Stimulated activated CD4-positive, alpha-beta T cell treated with anti-CD3 and anti-CD28 coated beads, Interleukin-4, amount 100 ng/mL, for 4 hours (primary cell): Measurements from ENCODE around the gene ATP6V1F.

Experiments used
- DNase-seq, 2 experiments: peaks; one replicate each; pipeline ENCODE4 v3.0.0-alpha.2; 2020

Gene ATP6V1F

DNA sequence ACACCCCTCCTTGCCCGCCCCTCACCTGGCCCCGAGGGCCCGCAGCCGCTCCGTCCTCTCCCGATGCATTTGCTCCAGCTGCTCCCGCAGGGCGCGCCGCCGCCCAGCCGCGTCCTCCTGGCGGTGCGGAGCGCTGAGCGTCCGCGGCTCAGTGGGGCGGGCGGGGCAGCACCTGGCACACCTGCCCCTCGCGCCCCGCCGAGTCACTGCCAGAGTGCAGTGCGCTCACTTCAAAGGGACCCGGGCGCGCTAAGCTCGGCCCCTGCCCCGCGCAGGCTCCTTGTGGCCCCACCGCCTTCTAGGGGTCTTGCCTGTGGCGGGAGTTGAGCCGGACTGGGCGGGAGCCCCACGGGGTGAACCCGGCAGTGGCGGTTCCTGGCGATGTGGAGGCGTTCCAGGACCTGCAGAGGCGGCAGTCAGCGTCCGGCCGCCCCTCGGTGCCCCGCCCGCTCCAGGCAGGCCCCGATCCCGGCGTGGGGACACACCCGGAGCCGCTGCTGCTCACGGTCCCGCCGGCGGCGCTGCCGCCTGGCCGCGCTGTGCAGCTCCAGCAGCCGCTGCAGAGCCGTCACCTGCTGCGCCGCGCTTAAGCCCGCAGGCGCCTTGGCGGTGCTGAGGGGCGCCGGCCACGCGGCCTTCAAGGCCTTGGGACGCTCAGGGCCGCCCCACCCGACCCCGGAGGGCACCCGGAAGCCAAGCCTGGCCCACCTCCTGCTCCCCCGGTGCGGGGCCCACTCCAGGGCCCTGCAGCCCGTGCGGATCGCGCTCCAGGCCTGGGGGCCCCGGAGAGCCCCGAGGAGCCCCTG lies 6.7 kb downstream of the ATP6V1F start:
- peak; percentile 18 to 39 for DNase-seq

DNA sequence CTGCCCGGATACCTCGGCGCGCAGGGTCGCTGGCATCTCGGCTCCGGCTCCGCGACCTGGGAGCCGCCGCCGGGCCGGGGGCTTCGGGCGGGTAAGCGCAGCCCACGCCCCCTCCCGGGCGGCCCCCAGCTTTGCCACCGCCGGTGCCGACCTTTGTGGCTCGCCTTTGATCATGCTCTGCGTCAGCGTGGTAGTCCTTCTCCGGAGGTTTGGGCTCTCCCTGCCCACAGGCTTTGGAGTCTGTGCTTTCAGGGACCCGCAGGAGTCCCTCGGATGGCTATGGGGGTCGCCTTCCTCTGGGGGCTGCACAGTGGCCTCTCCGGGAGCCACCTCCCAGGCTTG lies 7.3 kb downstream of the ATP6V1F start:
- peak in 1 of 2 experiments; percentile 20 for DNase-seq

DNA sequence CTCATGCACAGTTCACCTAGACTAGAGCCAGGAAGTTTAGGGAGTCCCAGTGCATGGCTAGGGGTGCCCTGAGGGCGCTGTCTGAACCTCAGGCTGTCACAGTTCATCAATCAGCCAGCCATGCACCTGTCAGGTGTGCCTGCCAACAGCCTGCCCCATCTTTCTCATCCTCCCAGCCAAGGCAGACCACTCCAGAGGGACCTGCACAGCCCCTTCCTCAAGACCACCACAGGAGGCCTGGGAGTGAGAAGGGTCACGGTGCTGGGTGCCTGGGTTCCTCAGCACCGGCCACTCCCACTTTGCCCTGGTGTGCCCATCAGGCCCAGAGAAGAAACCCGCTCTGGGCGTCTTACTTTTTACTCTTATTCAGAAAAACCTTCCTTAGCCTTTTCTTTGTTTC lies 8.4 kb downstream of the ATP6V1F start:
- no peak for DNase-seq

DNA sequence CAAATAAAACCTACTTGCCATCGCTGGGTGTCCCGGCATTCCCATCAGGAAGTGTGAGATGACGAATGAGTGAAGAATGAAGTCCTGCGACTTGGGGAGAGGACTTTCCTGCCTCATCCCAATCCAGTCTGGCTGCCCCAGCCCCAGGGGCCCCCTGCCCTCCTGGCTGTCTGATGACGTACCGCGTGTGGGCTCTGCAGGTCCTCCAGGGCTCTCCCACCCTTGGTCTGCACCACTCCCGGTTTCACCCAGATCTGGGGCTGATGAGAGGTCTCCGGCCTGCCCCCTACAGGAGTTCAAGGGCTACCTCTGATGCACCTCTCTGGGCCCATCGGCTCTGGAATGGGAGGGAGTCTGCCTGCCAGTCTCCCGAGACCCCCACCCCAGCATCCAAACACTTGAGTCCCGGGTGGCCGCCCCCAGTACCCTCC lies 9.8 kb downstream of the ATP6V1F start:
- no peak for DNase-seq

DNA sequence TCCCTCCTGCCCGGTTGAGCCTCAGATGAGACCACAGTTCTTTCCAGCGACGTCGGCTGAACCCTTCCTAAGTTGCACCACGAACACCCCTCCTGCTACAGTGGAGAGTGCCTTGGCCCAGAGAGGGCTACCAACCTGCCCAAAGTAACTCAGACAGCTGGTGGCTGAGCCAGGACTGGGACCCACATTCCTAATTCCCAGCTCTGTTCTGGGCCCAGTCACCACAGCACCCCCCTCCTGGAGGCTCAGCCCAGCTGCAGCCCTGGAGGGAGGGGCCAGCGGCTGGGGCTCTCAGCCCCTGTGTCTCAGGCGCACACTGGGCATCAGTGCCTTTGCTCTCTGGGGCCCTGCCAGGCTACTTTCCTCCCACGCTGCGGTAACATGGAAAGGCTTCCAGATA lies 10.6 kb downstream of the ATP6V1F start:
- DNase-seq = no peak

DNA sequence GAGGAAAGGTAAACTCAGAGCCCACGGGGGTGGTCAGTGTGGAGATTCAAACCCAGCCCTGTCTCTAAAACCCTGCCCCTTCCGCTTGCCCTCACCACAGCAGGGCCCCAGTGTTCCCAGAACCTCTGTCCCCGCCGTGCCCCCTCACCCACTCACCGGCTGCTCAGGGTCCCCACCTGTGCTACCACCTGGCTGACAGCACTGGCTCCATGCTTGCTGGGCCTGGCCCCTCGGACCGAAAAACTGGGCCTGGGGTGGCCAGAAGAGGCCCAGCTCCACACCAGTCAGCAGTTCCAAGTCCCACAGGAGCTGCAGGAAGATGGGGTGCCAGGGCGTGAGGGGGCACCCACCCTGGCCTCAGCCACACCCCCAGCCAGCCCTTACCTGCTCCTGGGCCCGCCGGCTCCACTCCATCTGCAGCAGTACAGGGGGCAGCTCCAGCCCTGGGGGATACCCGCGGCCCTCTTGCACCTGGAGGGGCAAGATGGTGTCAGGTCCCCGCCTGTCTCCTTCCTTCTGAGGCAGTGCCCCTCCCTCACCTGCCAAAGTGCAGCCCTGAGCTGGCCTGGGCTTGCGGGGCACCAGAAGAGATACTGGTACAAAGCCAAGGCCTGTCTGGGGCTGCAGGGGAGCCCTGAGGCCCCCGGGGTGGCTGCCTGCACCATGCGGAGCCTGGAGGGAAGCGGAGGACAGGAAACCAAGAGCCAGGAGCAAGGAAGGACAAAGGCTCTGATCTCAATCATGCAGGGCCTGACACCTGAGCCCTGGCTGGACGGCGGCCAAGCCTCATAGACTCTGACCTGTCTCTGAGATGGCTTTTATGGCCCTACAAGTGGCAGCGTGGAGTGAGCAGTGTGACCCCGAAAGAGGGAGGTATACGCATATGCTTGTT lies 11.7 kb downstream of the ATP6V1F start:
- DNase-seq = no peak

DNA sequence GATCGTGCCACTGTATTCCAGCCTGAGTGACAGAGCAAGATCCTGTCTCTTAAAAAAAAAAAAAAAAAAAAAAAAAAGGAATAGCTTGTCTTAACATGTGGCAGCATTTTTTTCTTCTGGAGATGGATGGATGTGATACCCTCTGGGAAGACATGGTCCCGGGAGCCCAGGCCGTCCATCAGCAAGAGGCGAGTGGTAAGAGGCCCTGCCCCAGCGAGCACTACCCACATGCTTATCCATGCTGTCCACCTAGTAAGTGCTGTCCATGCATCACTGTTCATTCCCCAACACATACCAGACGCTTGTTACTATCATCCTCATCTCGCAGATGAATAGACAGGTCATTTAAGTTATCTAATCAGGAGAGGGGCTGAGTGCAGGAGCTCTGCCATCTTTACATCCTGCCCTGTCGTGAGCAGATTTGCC lies 12.9 kb downstream of the ATP6V1F start:
- DNase-seq = no peak

DNA sequence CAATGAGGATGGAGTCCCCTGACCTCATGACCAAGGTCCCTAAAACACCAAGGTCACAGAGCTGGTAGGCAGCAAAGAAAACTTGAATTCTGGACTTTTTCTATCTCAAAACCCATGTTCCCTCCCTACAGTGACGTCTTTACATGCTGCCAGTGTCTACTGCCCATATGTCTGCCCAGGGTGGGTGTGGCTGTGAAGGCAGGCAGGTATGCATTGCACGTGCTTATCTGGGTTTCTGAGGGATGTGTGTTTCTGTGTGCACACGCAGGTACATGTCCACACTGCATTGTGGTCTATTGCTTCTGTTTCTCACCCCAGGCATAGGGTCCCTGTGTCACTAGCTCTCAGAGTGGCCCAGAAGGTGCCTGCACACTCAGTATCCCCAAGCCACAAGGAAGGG lies 13.5 kb downstream of the ATP6V1F start:
- no peak for DNase-seq

DNA sequence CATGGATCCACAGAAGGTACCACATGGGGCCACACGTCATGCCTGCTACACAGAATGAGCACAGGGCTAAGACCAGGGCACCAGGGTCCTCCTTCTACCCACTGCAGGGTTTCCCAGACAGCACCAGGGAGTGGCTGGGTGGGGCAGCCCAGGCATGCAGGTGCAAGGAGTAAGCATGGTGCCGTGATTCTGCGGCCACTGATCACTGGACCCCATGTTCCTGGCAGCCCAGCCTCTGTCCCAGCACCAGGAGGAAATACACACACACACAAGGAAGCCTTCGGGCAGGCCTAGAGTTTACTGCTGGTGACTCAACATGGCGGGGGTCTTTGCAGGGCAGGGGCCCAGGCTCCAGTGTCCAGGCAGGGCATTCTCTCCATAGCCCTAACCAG lies 13.9 kb downstream of the ATP6V1F start:
- no peak for DNase-seq

DNA sequence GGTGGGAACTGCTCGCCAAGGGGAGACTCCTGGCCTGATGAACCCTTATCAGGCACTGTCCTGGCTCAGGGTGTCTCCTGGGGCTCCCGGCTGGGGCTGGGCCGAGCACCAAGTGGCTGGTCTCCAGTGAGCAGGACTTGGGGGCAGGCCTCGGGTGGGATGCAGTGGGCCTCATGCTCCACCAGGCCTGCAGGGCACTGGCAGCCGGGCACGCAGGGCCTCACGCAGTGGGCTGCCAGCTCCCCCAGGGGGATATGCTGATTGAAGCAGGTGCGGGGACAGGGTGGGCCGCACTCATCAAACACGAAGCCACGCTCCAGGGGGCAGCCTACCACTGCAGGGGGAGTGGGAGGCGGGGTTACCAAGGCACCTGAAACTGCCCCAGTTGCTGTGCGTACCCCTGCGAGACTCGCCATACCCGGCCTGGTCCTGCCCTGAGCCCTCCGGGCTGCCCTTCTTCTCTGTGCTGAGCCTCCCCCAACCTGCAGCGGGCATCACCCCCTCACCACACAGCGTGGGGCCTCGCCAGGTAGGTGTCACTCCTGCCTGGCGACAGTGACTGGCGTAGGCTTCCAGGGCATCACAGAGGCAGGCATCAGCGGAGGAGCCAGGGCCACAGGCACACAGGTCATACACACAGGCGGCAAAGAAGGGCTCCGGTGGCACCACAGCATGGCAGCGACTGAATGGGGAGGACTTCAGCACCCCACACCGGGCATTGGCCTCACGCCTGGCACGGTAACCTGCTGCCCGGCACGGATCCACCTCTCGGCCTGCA lies 14.5 kb downstream of the ATP6V1F start:
- DNase-seq = no peak

DNA sequence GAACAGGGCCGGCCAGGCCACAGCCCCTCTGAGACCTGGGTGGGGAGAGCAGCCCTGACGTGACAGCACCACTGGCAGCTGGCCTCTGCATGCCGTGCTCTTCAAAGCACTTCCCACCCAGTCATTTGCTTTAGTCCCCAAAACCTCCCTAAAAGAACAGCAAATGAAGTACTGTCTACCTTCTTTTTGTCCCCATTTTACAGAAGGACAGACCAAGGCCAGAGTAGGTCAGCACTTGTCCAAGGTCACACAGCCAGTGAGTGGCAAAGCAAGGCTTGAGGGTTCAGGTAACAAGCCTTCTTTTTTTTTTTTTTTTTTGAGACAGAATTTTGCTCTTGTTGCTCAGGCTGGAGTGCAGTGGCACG lies 15.1 kb downstream of the ATP6V1F start:
- no peak for DNase-seq

DNA sequence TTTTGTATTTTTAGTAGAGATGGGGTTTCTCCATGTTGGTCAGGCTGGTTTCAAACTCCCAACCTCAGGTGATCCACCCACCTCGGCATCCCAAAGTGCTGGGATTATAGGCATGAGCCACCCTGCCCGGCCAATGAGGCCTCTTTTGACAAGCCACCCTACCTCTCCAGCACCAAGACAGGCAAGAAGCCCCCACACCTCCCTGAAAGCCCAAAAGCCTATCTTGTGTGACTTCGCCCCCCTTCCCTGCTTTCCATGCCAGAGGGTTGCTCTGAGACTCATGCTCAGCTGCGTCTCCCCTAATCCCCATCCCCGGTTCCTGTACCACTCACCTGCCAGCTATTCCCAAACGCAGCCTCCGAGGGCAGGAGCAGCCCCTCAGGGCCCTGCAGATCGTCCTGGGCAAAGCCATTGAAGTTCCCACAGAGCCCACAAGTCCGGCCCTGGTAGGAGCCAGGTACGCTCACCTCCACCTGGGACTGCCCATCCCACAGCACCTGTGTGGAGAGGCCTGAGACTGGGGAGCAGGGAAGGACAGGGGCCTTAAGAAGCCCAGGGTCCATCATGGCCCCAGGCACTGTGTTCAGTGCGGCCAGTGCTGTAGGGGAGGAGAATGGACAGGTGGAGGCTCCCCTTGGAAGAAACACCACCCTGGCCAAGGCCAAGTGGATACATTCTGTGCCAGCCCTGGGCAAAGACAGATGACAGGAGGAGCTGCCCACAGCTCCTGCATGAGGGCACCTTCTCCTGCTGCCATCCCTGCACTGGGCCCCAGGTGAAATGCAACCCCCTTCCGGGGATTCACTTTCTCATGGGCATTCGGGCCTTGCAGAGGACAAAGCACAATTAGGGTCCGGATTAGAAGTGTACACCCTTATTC lies 15.8 kb downstream of the ATP6V1F start:
- DNase-seq = no peak

DNA sequence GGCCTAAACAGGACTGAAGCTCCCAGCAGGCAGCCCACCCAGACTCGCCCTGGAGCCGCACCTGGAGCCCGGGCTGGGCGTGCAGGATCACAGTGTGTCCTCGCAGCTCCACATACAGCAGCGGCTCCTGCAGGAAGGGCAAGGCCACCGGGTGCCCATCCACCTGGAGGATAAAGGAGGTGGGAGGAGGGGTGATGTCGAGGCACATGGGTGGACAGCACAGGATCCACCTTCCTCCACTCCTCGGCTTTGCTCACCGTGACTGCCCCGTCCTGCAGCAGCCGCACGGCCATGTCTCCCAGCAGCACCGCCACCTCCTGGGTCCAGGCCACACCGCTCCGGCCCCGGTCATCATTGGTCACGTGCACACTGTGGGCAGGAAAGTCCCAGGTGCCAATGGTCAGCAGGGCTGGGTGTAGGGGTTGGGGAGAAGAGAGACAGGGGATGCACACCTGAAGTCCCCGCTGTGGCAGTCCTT lies 16.8 kb downstream of the ATP6V1F start:
- no peak for DNase-seq

DNA sequence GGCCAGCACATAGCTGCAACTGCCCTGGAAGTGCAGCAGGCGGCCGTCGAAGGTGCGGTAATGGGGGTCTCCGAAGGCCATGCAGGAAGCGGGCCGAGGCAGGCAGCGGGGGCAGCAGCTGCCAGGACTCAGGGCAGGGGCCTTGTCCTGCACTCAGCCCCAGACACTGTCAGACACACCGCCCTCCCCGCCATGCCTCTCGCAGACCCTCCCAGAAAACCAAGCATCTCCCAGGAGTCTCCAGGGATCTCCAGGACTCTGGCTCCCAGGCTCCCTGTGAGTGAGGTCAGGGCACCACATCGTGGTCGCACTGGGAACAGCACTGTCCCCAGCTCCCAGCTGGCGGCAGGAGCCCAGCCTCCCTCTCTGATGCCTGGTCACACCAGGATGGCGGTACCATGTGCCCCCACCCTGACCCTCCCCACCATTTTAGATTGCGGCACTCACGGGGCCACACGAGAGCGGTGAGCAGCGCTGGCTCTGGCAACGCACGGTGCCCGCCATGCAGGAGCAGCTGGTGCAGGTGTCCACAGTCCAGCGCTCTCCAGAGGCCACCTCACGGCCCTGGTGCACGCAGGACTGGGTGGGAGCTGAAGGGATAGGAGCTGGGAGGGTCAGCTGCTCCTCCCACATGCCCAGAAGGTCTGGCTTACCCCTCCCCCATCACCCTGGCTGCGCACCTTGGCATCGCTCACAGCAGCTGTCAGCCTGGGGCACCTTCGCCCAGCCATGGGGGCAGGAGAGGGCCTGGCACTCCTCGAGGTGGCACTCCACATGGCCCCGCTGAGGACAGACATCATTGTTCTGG lies 17.5 kb downstream of the ATP6V1F start:
- no peak for DNase-seq

DNA sequence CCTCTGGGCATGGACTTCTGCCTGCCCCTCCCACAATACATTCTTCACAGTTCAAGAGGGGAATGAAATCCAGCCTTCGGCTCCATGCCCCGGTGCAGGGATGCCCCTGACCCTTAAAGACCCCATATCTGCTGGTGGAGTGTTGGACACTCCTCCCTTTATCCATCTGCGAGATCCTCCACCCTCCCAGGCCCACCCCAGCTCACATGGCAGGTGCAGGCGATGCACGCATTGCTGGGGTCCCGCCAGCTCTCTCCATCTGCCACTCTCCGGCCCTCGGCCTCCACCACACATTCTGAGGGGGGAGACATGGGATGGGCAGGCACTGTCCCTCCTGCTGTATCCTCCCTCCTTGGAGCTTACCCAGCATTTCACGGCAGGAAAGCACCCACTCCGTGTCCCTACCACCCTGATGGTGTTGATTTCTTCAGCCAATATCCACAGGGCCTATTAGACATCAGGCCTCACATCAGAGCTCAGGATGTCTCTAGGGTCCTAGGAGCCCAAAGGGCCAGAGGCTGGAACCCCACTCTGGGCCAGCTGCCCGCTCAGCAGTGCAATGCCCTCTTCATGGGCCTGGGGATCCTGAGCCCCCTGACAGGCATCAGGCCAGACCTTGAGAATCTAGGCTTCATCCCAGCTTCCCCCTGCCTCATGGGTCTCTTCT lies 18.3 kb downstream of the ATP6V1F start:
- DNase-seq = no peak

DNA sequence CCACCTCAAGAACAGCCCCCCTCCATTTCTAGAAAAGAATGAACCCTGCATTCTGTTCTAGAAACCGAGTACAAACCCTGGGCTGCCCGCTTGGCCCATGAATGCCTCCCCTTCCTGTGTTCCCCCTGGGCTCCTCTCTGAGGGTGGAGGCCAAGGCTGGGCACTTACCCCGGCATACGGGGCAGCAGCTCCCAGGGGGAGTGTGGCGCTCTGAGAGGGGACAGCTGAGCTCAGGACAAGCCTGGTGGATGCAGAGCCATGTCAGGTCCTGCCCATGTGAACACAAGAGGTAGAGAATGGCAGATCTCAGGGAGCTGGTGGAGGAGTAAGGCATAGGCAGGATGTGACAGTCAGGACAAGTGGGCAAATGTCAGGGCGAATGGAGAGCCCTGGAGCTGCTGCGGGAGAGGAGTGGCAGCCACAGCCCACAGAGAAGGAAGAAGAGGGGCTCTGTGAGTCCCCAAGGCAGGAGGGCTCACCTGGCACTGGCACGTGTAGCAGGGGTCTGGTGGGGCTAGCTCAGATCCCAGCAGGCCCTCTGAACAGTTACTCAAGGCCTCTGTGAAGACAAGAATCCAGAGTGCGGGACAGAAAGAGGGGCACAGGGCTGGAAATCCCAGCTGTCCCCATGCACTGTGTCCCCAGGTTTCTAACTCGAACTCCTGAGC lies 18.9 kb downstream of the ATP6V1F start:
- no peak for DNase-seq

DNA sequence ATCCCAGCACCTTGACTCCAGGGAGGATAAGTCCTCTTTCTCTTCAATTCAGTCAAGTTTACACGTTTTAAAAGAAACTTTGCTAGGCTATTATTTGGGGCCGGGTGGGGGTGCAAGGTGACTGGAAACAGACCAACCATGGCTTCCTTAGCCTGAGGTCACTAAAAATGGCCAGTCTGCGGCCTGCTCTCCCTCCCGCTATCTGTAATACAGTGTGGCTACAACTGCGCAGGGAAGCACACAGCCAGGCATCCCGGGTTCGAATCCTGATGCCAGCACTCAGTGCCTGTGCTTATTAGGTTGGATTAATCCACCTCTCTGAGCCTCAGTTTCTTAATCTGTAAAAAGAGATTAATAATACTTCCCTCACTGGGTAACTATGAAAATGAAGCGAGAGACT lies 19.5 kb downstream of the ATP6V1F start:
- DNase-seq = no peak

DNA sequence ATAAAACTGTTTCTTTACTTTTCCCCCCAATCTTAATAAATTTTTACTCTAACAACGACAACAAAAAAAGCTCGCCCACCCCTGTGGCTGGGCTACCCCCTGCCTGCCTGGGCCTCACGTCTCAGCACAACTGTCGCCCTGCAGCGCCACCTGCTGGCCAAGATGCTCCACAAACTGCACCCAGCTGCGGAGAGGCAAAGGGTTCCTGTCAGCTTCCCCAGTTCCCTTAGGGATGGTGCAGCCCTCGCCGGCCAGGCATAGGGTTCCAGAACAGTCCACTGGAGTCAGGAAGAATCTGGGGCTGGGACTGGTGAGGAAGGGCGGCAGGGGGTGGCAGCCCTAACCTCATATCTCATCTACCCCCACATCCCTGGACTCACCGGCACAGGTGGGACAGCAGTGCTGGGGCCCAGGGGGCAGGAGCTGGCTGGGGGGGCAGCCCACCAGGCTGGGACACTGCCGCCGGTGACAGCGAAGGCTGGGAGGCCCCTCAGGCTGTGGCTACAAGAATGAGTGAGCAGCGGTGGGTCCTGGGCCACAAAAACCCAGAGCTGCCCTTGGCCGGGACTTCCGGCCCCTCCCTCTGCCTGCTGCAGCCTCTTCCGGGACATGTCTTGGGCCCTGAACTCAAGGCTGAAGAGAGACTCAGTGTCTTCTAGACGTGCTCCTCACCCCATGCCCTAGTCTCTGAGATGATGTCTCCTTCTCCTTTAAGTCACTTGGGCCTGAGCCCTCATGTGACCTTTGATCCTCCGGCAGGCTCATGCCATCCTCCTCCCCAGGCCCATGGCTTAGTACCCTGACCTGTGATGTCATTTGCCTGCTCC lies 21.2 kb downstream of the ATP6V1F start:
- peak; percentile 74 to 86 for DNase-seq
